NCI-H2029 treated with DMSO at 0.1 percent for 48 hours (cell line): Measurements from ENCODE around the gene SLC25A25.

Source experiments
- DNase-seq: peaks from one replicate; lab custom pipeline; 2025; lab: John Stamatoyannopoulos, UW

Gene SLC25A25

GRCh38 chr9:128145536-128145935 lies 77.5 kb downstream of the SLC25A25 start:
- DNase-seq, result no peak

GRCh38 chr9:128145951-128146351 lies 77.9 kb downstream of the SLC25A25 start:
- DNase-seq, result no peak

GRCh38 chr9:128146591-128147120 lies 78.6 kb downstream of the SLC25A25 start:
- no peak for DNase-seq

- DNase-seq, result no peak
Observed at GRCh38 chr9:128148509-128149000, 80.5 kb downstream of the SLC25A25 start.

- DNase-seq, result no peak
Observed at GRCh38 chr9:128149001-128149701, 81.1 kb downstream of the SLC25A25 start, which contains the start of gene LCN2. TSS of gene LCN2 (plus strand) at chr9:128149453. CDS start at chr9:128149526, 73 bp downstream.

GRCh38 chr9:128149951-128150593 lies 82.0 kb downstream of the SLC25A25 start:
- no peak for DNase-seq

GRCh38 chr9:128150594-128151308 lies 82.7 kb downstream of the SLC25A25 start:
- DNase-seq, result no peak

- DNase-seq, result no peak
Observed at GRCh38 chr9:128151309-128152132, 83.5 kb downstream of the SLC25A25 start.

GRCh38 chr9:128152133-128153059 lies 84.4 kb downstream of the SLC25A25 start:
- DNase-seq, result no peak

- DNase-seq, result no peak
Observed at GRCh38 chr9:128153060-128153946, 85.3 kb downstream of the SLC25A25 start.

GRCh38 chr9:128153947-128154695 lies 86.1 kb downstream of the SLC25A25 start:
- DNase-seq, result no peak

- no peak for DNase-seq
Observed at GRCh38 chr9:128155736-128156500, 87.9 kb downstream of the SLC25A25 start.
